Activated T-helper 1 cell treated with anti-CD3 and anti-CD28 coated beads, Interleukin-12 subunit alpha, Interleukin-12 subunit beta, Interleukin-2, Interleukin-4 antibody, amounts not matched to agents 30 ng/mL and 10 ng/mL and 1 ng/mL, durations not matched to agents 14 hours and 24 hours and 36 hours (primary cell): ENCODE data around the gene CHST11. TPM values are rescaled to one million over a fixed set of nuclear protein-coding genes. Genes with fewer than 3 reads are reported as not detected.

ENCODE experiments used
- DNase-seq: peaks from one replicate; pipeline ENCODE4 v3.0.0; 2021; ENCODE audit warnings: low spot score
- H3K27ac Mint-ChIP-seq: one replicate; pipeline ENCODE4 v1.8.0; 2021; ENCODE audit warnings: mild to moderate bottlenecking, mixed read lengths
- H3K27me3 Mint-ChIP-seq: one replicate; pipeline ENCODE4 v1.8.0; 2022; ENCODE audit warnings: mild to moderate bottlenecking, moderate library complexity, mixed read lengths; ENCODE audit not compliant: insufficient read depth
- H3K36me3 Mint-ChIP-seq: one replicate; pipeline ENCODE4 v1.8.0; 2021; ENCODE audit warnings: low read depth, mixed read lengths
- H3K4me1 Mint-ChIP-seq: one replicate; pipeline ENCODE4 v1.8.0; 2021; ENCODE audit warnings: low read depth, mixed read lengths
- H3K4me3 Mint-ChIP-seq: one replicate; pipeline ENCODE4 v1.8.0; 2021; ENCODE audit warnings: mild to moderate bottlenecking, moderate library complexity, mixed read lengths
- H3K9me3 Mint-ChIP-seq: one replicate; pipeline ENCODE4 v1.8.0; 2021; ENCODE audit warnings: mixed read lengths
- intact Hi-C: fragments of 100-400 bp; cut with micrococcal nuclease; formaldehyde crosslinking; loops from one replicate; pipeline ENCODE4 v1.15.1; 2024
- total RNA-seq: library from RNA; stranded (reverse); gene quantifications from 2 replicates; pipeline ENCODE4 v1.2.3, GENCODE V29; 2022

The CHST11 gene
- total RNA-seq, 1 donor from 2014 or later, result 70.7 TPM

GRCh38 chr12:104599272-104600035 lies 142.7 kb downstream of the CHST11 start:
- no peaks in the 10 kb centered on the region for H3K27me3 Mint-ChIP-seq
- no peak overlapping the region for H3K4me3 Mint-ChIP-seq
- H3K27ac Mint-ChIP-seq, result no peak overlapping the region
- no peaks in the 10 kb centered on the region for H3K9me3 Mint-ChIP-seq
- peaks cover 24% of the 10 kb centered on the region for H3K36me3 Mint-ChIP-seq
- DNase-seq, result no peak
- intact Hi-C loops, result no loop called here
- H3K4me1 Mint-ChIP-seq, result peaks cover 79% of the 10 kb centered on the region

GRCh38 chr12:104600036-104600712 lies 143.4 kb downstream of the CHST11 start:
- intact Hi-C loops, result no loop called here
- no peak overlapping the region for H3K4me3 Mint-ChIP-seq
- no peaks in the 10 kb centered on the region for H3K27me3 Mint-ChIP-seq
- H3K9me3 Mint-ChIP-seq, result no peaks in the 10 kb centered on the region
- peak overlapping the region; percentile 80 for H3K27ac Mint-ChIP-seq
- peaks cover 26% of the 10 kb centered on the region for H3K36me3 Mint-ChIP-seq
- no peak for DNase-seq
- H3K4me1 Mint-ChIP-seq, result peaks cover 79% of the 10 kb centered on the region

- peak overlapping the region; percentile 80 for H3K27ac Mint-ChIP-seq
- H3K9me3 Mint-ChIP-seq, result no peaks in the 10 kb centered on the region
- H3K27me3 Mint-ChIP-seq, result no peaks in the 10 kb centered on the region
- peaks cover 80% of the 10 kb centered on the region for H3K4me1 Mint-ChIP-seq
- intact Hi-C loops, result no loop called here
- H3K4me3 Mint-ChIP-seq, result no peak overlapping the region
- peaks cover 30% of the 10 kb centered on the region for H3K36me3 Mint-ChIP-seq
- DNase-seq, result no peak
These were observed 144.3 kb downstream of the CHST11 start for GRCh38 chr12:104600790-104601739.

- peaks cover 72% of the 10 kb centered on the region for H3K4me1 Mint-ChIP-seq
- DNase-seq, result no peak
- no peak overlapping the region for H3K4me3 Mint-ChIP-seq
- no peaks in the 10 kb centered on the region for H3K9me3 Mint-ChIP-seq
- H3K27ac Mint-ChIP-seq, result peak overlapping the region; percentile 15
- H3K36me3 Mint-ChIP-seq, result peaks cover 30% of the 10 kb centered on the region
- no peaks in the 10 kb centered on the region for H3K27me3 Mint-ChIP-seq
- intact Hi-C loops, result no loop called here
These were observed 145.7 kb downstream of the CHST11 start for GRCh38 chr12:104602406-104602805.

GRCh38 chr12:104602896-104603295 lies 146.1 kb downstream of the CHST11 start:
- Mint-ChIP-seq H3K27ac (no peak overlapping the region), H3K36me3 (peaks cover 30% of the 10 kb centered on the region), H3K4me3 (no peak overlapping the region), H3K27me3 (no peaks in the 10 kb centered on the region), H3K4me1 (peaks cover 67% of the 10 kb centered on the region), H3K9me3 (no peaks in the 10 kb centered on the region)
- intact Hi-C loops, result no loop called here
- DNase-seq, result no peak

GRCh38 chr12:104603545-104603973 lies 146.8 kb downstream of the CHST11 start:
- peaks cover 30% of the 10 kb centered on the region for H3K36me3 Mint-ChIP-seq
- no peaks in the 10 kb centered on the region for H3K27me3 Mint-ChIP-seq
- H3K4me3 Mint-ChIP-seq, result peak overlapping the region; percentile 62
- DNase-seq, result no peak
- intact Hi-C loops, result no loop called here
- no peaks in the 10 kb centered on the region for H3K9me3 Mint-ChIP-seq
- peaks cover 65% of the 10 kb centered on the region for H3K4me1 Mint-ChIP-seq
- peak overlapping the region; percentile 88 for H3K27ac Mint-ChIP-seq

- H3K27ac Mint-ChIP-seq, result peak overlapping the region; percentile 88
- no peaks in the 10 kb centered on the region for H3K9me3 Mint-ChIP-seq
- H3K4me1 Mint-ChIP-seq, result peaks cover 66% of the 10 kb centered on the region
- H3K4me3 Mint-ChIP-seq, result peak overlapping the region; percentile 62
- intact Hi-C loops, result loop anchor here (1.0 to 2.0 kb wide), 6 partner anchors 24 to 326 kb away; partner anchors contain the start of gene CHST11
- DNase-seq, result peak; percentile 34
- H3K27me3 Mint-ChIP-seq, result no peaks in the 10 kb centered on the region
- peaks cover 30% of the 10 kb centered on the region for H3K36me3 Mint-ChIP-seq
These were observed 147.6 kb downstream of the CHST11 start for GRCh38 chr12:104604070-104604994.

- H3K9me3 Mint-ChIP-seq, result no peaks in the 10 kb centered on the region
- H3K4me3 Mint-ChIP-seq, result peak overlapping the region; percentile 62
- H3K36me3 Mint-ChIP-seq, result peaks cover 30% of the 10 kb centered on the region
- DNase-seq, result no peak
- peak overlapping the region; percentile 88 for H3K27ac Mint-ChIP-seq
- no peaks in the 10 kb centered on the region for H3K27me3 Mint-ChIP-seq
- peaks cover 64% of the 10 kb centered on the region for H3K4me1 Mint-ChIP-seq
- intact Hi-C loops, result loop anchor here (1.0 to 2.0 kb wide), 6 partner anchors 24 to 325 kb away; partner anchors contain the start of gene CHST11
These were observed 148.4 kb downstream of the CHST11 start for GRCh38 chr12:104604995-104605675.

GRCh38 chr12:104605685-104606084 lies 148.9 kb downstream of the CHST11 start:
- peaks cover 30% of the 10 kb centered on the region for H3K36me3 Mint-ChIP-seq
- peak overlapping the region; percentile 37 for H3K27ac Mint-ChIP-seq
- no peaks in the 10 kb centered on the region for H3K27me3 Mint-ChIP-seq
- H3K9me3 Mint-ChIP-seq, result no peaks in the 10 kb centered on the region
- peaks cover 59% of the 10 kb centered on the region for H3K4me1 Mint-ChIP-seq
- DNase-seq, result no peak
- H3K4me3 Mint-ChIP-seq, result no peak overlapping the region
- intact Hi-C loops, result loop anchor here (2.0 kb wide), 1 partner anchor 25 kb away; no protein-coding TSS in a partner anchor

GRCh38 chr12:104608998-104609397 lies 152.2 kb downstream of the CHST11 start:
- Mint-ChIP-seq H3K4me1 (peaks cover 41% of the 10 kb centered on the region), H3K9me3 (no peaks in the 10 kb centered on the region), H3K36me3 (peaks cover 21% of the 10 kb centered on the region), H3K27ac (no peak overlapping the region), H3K4me3 (no peak overlapping the region), H3K27me3 (no peaks in the 10 kb centered on the region)
- intact Hi-C loops, result no loop called here
- DNase-seq, result no peak

GRCh38 chr12:104609445-104609844 lies 152.7 kb downstream of the CHST11 start:
- Mint-ChIP-seq H3K27me3 (no peaks in the 10 kb centered on the region), H3K4me3 (no peak overlapping the region), H3K36me3 (peaks cover 19% of the 10 kb centered on the region), H3K9me3 (no peaks in the 10 kb centered on the region), H3K27ac (no peak overlapping the region), H3K4me1 (peaks cover 38% of the 10 kb centered on the region)
- DNase-seq, result no peak
- intact Hi-C loops, result no loop called here
